GM21825 (cell line): ENCODE data around the gene CUX1.

Source experiments
- ATAC-seq: cut with Tn5 transposase; IDR thresholded peaks from one replicate; pipeline ENCODE4 v1.9.1; 2021; ENCODE audit warnings: mild to moderate bottlenecking, moderate library complexity; ENCODE audit not compliant: unreplicated experiment

CUX1 gene

GRCh38 chr7:102089175-102090098, 272.0 kb downstream of the CUX1 start:
- no peak for ATAC-seq

- no peak for ATAC-seq
Observed at GRCh38 chr7:102093599-102094315, 276.3 kb downstream of the CUX1 start.

GRCh38 chr7:102094316-102094650, 276.9 kb downstream of the CUX1 start:
- no peak for ATAC-seq

- no peak for ATAC-seq
Observed at GRCh38 chr7:102095321-102096011, 278.0 kb downstream of the CUX1 start.

GRCh38 chr7:102096012-102096332, 278.5 kb downstream of the CUX1 start:
- no peak for ATAC-seq

- ATAC-seq, result no peak
Observed at GRCh38 chr7:102096706-102097427, 279.4 kb downstream of the CUX1 start.

GRCh38 chr7:102097601-102098161, 280.3 kb downstream of the CUX1 start:
- ATAC-seq, result no peak

- ATAC-seq, result no peak
Observed at GRCh38 chr7:102098986-102099385, 281.6 kb downstream of the CUX1 start.

GRCh38 chr7:102099474-102099873, 282.0 kb downstream of the CUX1 start:
- no peak for ATAC-seq

- ATAC-seq, result no peak
Observed at GRCh38 chr7:102101111-102101551, 283.7 kb downstream of the CUX1 start.

GRCh38 chr7:102101926-102102325, 284.5 kb downstream of the CUX1 start:
- no peak for ATAC-seq

- ATAC-seq, result no peak
Observed at GRCh38 chr7:102103027-102103372, 285.6 kb downstream of the CUX1 start.

- no peak for ATAC-seq
Observed at GRCh38 chr7:102104245-102104644, 286.8 kb downstream of the CUX1 start.

- ATAC-seq, result no peak
Observed at GRCh38 chr7:102106625-102107024, 289.2 kb downstream of the CUX1 start.

- ATAC-seq, result no peak
Observed at GRCh38 chr7:102107474-102108104, 290.2 kb downstream of the CUX1 start.

GRCh38 chr7:102111061-102112041, 293.9 kb downstream of the CUX1 start:
- no peak for ATAC-seq

GRCh38 chr7:102115181-102115580, 297.8 kb downstream of the CUX1 start:
- no peak for ATAC-seq

GRCh38 chr7:102115931-102116330, 298.5 kb downstream of the CUX1 start:
- ATAC-seq, result no peak

- ATAC-seq, result no peak
Observed at GRCh38 chr7:102117743-102118142, 300.3 kb downstream of the CUX1 start.
